Neural progenitor cell (in vitro differentiated cells): ENCODE results near the gene STK33.

Experiments used
- EZH2 ChIP-seq: fragments of 200-600 bp; sonication (generic); IDR thresholded peaks from 2 replicates; pipeline ENCODE4 v1.6.1; 2017; ENCODE audit warnings: antibody characterized with exemption, mild to moderate bottlenecking, moderate library complexity
- EZH2phosphoT487 ChIP-seq: fragments of 200-600 bp; sonication (generic); IDR thresholded peaks from 2 replicates; pipeline ENCODE4 v1.6.1; 2017; ENCODE audit warnings: antibody characterized with exemption
- TF ChIP-seq, protein P1 (sequence below): fragments of 200-600 bp; sonication (generic); IDR thresholded peaks from 2 replicates; pipeline ENCODE4 v1.5.1; 2017; ENCODE audit warnings: antibody characterized with exemption, mild to moderate bottlenecking

DNA sequence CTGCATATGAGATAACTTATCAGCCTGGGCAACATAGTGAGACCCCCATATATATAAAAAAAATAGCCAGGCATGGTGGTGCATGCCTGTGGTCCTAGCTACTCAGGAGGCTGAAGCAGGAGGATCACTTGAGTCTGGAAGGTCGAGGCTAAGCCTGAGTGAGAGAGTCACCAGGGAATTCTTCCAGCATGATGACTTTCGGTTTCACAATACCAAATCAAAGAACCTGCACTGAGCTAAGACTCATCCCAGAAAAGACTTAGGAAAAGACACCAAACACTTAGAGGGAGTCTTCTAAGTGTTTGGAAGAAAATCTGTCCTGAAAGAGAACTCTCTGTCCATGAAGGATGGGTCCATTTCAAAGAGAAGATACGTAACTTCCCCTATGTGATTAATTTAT is 12.7 kb downstream of the STK33 start:
- TF ChIP-seq, protein P1, sequence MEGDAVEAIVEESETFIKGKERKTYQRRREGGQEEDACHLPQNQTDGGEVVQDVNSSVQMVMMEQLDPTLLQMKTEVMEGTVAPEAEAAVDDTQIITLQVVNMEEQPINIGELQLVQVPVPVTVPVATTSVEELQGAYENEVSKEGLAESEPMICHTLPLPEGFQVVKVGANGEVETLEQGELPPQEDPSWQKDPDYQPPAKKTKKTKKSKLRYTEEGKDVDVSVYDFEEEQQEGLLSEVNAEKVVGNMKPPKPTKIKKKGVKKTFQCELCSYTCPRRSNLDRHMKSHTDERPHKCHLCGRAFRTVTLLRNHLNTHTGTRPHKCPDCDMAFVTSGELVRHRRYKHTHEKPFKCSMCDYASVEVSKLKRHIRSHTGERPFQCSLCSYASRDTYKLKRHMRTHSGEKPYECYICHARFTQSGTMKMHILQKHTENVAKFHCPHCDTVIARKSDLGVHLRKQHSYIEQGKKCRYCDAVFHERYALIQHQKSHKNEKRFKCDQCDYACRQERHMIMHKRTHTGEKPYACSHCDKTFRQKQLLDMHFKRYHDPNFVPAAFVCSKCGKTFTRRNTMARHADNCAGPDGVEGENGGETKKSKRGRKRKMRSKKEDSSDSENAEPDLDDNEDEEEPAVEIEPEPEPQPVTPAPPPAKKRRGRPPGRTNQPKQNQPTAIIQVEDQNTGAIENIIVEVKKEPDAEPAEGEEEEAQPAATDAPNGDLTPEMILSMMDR: no peak
- no peak for TF ChIP-seq EZH2
- no peak for TF ChIP-seq EZH2phosphoT487
